NCI-H146 (cell line): Measurements from ENCODE around the gene VPS4A.

Source experiments
- DNase-seq: peaks from one replicate; lab custom pipeline; 2025; lab: John Stamatoyannopoulos, UW

The VPS4A gene

GRCh38 chr16:69307091-69307490 lies 4.1 kb upstream of the VPS4A start:
- DNase-seq: no peak

DNA sequence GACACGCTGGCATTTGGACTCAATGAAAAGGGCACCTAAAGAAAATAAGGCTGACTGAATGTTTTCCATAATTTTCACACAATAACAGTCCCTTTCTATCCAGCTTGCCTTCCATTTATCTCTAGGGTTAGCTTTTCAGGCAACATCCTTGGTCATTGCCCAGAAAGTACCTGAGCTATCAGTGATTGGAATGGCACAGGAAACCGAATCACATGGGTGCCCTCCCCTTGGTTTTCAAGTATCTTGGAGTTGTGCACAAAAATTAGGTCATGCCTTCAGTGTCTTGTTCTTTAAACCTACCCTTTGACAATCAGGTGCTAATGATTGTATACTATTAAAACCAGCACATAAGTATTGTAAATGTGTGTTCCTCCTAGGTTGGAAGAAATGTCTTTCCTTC lies 3.3 kb upstream of the VPS4A start:
- no peak for DNase-seq

- no peak for DNase-seq
Measured at GRCh38 chr16:69309316-69309715, 1.8 kb upstream of the VPS4A start.

DNA sequence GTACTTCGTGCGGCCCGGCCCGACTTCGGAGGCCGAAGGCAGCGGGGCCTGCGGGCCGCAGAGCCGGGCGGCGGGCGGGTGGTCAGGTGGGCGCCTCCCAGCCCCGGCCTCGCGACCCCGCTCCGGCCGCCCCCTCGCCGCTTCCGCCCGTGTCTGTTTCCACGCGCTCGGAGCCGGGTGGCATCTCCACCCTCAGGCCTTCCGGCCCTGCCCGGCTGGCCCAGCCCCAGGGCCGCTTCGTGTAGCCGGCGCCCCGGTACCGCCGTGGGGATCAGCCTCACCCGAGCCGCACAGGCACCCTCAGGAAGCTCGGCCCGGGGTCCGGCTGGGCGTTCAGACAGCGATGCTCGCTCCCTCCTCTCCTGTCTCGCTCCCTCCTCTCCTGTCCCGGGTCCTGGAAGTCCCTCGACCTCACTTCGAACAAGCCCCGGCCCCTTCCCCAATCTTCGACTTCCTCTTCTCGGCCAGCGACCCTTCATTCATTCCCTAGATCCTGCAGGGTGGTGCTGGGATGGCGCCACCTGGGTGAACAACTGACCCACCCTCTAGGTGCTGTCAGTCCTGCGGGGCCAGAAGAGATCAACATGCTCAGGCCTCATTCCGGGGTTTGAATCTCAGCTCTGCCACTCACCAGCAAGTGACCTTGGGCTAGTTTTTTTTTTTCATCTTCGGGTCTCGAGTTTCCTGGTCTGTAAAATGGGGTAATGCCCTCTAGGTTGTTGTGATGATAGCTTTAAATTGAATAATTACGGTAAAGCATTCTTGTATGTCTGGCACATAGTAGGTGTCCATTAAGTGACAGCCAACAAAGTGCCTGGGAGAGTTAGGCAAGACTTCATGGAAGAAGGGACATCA lies 610 bp downstream of the VPS4A start:
- DNase-seq: no peak

DNA sequence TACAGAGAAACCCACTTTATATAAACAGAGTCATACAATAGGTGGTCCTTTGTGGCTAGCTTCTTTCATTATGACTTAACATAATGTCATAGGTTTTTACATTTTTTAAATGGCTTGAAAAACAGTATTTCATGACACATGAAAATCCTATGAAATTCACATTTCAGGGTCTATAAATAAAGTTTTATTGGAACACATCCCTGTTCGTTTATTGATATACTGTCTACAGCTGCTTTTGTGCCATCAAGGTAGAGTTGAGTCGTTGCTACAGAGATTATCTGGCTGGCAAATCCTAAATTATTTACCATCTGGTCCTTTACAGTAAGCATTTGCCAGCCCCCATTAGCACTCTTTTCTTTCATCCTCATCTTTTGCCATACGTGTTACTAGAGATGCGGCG lies 2.3 kb downstream of the VPS4A start:
- no peak for DNase-seq

- no peak for DNase-seq
Measured at GRCh38 chr16:69314534-69314933, 3.4 kb downstream of the VPS4A start.

DNA sequence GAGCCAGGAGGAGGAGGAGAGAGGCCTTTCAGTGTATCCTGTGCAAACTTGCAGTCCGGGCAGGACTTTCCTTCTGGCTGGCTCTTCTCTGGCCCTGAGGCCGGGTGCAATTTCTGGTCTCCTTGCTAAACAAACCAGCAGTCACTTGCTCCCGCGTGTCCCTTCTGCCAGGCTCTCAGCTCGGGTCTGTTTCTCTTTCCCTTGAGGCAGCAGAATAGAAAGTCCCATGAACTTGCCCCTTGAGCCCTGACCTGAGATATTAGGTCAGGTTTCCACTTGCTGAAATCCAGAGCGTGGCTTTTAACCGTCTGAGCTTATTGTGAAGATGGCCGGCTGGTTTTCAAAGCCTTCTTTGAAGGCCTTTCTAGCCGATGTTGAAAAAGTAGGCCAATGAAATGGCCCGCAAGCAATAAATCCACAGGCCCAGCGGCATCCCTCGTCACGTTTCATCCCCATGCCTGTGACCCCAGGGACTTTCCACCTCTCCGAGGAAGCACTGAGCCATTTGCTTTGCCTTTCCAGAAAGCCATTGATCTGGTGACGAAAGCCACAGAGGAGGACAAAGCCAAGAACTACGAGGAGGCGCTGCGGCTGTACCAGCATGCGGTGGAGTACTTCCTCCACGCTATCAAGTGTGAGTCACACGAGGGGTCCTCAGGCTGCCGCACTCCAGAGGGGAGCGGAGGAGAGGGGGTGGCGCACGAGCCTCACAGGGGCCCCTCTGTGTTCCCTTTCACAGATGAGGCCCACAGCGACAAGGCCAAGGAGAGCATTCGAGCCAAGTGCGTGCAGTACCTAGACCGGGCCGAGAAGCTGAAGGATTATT lies 4.5 kb downstream of the VPS4A start:
- DNase-seq: no peak

DNA sequence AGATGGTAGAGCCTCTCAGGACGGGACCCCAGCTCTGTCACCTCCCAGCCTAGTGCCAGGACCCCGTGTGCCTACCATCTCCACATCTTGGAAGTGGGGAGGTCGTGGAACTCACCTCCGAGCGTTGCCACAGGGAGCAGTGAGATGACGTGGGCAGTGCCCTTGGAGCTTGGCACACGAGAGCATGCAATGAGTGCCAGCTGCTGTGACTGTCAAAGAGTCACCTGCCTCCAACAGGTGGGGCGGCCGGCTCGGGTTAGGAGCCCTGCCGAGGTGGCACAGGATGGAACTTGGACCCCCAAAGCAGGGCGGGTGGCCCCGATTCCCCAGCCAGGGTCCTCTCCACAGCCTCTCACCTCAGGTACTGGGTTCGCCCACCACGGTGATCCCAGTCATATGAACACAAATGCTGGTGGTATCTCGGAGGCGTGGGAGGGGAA lies 5.5 kb downstream of the VPS4A start:
- no peak for DNase-seq

- no peak for DNase-seq
Measured at GRCh38 chr16:69318177-69318910, 7.2 kb downstream of the VPS4A start.

DNA sequence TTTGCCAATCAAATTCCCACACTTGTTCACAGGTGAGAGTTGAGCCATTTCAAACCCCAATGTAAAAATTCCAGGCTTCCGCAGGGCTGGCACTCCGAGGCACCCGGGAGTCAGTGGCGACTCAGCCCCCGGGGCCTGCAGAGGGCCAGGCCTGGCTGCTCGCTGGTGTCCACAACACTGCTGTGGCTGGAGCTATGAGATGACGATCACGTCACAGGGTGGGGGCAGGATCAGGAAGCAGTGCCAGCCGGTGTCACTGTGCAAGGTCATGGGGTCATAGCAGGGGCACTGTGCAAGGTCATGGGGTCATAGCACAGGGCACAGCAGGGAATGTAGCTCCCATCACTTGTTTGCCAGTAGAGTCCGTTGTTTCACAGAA lies 7.8 kb downstream of the VPS4A start:
- DNase-seq: no peak

DNA sequence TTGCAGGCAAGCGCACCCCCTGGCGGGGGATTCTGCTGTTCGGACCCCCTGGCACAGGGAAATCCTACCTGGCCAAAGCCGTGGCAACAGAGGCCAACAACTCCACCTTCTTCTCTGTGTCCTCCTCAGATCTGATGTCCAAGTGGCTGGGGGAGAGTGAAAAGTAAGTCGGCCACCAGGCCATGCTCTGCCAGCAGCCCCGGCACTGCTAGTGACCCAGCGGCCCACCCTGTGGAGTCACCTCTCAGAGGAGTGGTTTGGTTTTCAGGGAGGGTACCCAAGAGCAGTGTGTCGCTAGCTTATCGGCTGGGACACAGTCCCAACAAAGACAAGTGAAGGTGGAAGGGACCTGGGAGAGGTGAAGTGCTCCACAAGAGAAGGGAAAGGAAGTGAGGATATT lies 8.2 kb downstream of the VPS4A start:
- no peak for DNase-seq

DNA sequence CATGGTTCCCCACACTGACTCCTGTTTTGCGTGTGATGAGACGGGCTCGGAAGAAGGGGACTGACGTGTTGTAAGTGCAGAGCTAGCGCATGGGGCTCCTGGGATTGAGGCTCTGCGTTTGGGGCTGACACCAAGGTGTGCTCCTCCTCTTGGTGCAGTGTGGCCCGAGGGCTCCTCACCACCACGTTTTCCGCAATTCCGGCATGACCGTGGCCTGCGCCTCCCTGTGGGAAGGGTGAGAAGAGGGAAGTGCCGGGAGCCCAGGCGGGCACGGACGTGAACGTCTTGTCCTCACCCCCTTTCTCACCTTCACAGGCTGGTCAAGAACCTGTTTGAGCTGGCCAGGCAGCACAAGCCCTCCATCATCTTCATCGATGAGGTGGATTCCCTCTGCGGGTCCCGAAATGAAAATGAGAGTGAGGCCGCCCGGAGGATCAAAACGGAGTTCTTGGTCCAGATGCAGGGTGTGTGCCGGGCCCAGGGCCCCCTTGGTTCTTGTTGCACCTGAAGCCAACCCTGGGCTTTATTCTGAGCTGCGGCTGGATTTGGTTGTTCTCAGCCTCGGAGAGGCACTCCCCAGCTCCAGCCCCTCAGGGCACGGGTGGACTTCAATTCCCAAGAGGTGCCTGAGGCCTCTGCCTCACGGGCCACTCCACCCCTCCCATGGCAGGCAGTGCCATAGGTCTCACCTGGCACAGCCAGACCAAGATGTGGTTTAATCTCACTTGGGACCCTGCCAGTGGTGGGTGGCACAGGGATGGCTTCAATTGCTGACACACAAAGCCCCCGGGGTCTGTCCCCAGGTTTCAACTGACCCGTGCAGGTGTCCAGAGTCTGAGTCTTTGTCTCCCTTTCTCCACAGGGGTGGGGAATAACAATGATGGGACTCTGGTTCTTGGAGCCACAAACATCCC lies 8.9 kb downstream of the VPS4A start:
- no peak for DNase-seq

GRCh38 chr16:69320740-69321073 lies 9.6 kb downstream of the VPS4A start:
- no peak for DNase-seq

GRCh38 chr16:69321080-69321479 lies 9.9 kb downstream of the VPS4A start:
- no peak for DNase-seq

DNA sequence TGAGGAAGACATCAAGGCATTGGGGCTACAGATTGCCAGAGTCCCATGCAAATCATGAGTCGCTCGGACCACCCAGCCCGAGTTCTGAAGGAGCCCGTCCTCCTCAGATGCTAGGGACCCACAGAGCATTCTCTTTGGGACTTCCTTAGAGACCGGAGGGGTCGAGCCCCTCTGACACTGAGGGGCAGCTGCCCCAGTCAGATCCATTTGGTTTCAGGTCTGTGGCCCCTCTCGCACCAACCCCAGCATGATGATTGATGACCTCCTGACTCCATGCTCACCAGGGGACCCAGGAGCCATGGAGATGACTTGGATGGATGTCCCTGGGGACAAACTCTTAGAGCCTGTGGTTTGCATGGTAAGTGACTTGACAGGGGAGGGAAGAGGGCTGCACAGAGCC lies 11.2 kb downstream of the VPS4A start:
- no peak for DNase-seq

DNA sequence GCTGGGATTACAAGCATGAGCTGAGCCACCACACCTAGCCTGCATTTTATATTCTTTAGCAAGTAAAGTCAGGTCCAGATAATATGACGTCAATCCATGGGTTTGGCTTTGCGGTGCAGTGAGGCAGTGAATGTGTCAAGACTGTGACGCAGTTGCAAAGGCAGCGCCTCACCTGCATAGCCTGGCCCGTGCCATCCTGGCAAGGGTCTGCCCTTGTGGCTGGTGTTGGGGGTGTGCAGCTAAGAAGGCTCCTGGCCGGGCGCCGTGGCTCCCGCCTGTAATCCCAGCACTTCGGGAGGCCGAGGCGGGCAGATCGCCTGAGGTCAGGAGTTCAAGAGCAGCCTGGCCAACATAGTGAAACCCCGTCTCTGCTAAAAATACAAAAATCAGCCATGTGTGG lies 12.3 kb downstream of the VPS4A start:
- no peak for DNase-seq

DNA sequence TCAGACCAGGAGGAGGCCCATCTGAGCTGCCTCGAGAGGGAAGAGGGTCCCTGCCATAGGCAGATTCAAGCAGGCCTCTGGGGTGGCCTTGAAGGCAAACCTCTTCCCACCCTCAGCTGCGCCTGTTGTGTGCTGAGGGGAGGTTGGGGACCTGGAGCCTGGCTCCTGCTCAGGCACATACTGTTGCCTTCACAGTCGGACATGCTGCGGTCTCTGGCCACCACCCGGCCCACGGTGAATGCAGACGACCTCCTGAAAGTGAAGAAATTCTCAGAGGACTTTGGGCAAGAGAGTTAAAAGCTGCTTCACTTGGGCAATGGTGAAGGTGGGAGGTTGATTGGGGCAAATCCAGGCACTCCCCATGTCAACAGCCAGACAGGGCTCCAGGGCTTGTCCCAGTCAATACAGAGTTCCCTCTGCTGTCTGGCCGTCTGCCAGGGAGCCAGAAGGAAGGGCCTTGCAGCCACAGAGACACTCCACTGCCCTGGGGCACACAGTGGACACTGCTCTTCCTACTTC lies 12.9 kb downstream of the VPS4A start:
- DNase-seq: no peak

- DNase-seq: no peak
Measured at GRCh38 chr16:69324585-69325253, 13.6 kb downstream of the VPS4A start.

DNA sequence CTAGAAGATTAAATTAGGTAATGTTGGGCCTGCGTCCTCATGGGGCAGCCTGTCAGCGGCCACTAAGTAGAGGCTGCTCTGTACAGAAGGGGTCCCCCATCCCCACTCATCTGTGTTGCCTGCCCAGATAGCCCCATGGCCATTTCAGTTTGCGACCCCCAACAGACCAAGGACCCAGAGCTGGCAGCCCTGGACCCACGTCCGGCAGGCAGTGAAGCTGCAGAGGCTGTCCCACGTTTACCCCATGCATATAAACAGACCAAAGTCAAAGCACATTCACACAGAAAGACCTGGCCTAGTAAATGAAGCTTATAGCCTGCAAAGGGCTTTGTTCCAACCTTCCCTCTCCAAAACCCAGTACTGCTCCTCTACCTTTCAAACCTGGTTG lies 14.6 kb downstream of the VPS4A start:
- no peak for DNase-seq

- DNase-seq: no peak
Measured at GRCh38 chr16:69326172-69326873, 15.2 kb downstream of the VPS4A start.
